Testis (tissue), 2 donors: Measurements from ENCODE around the gene IGFALS.

ENCODE experiments used
- POLR2A ChIP-seq: fragments of 450-650 bp; IDR thresholded peaks from one replicate; pipeline ENCODE4 v1.6.1; 2017; ENCODE audit warnings: antibody characterized with exemption, mild to moderate bottlenecking, moderate library complexity
- TF ChIP-seq, protein P1 (sequence below), 3 experiments: fragments of 450-650 bp in 2 of 3; fragments of 200-600 bp in 1 of 3; sonication (generic) in 1 of 3; IDR thresholded peaks; one replicate each; pipeline ENCODE4 v1.5.1; 2016 to 2019; ENCODE audit warnings: antibody characterized with exemption in 3 of 3, mild to moderate bottlenecking in 2 of 3, moderate library complexity in 1 of 3

DNA sequence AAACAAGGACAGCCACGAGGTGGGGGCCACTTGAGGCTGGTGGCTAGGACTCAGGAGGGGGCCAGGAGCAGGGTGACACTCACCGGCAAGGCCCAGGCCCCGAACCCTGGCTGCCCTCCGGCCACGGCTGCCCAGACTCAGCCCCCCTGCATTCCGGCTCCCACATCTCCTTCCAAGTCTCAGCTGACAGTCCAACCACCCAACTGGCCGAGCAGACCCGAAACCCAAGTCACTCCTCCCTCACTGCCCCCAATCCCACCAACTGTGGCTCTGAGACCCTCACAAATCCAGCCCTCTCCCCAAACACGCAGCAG is 23.7 kb upstream of the IGFALS start:
- TF ChIP-seq, protein P1, sequence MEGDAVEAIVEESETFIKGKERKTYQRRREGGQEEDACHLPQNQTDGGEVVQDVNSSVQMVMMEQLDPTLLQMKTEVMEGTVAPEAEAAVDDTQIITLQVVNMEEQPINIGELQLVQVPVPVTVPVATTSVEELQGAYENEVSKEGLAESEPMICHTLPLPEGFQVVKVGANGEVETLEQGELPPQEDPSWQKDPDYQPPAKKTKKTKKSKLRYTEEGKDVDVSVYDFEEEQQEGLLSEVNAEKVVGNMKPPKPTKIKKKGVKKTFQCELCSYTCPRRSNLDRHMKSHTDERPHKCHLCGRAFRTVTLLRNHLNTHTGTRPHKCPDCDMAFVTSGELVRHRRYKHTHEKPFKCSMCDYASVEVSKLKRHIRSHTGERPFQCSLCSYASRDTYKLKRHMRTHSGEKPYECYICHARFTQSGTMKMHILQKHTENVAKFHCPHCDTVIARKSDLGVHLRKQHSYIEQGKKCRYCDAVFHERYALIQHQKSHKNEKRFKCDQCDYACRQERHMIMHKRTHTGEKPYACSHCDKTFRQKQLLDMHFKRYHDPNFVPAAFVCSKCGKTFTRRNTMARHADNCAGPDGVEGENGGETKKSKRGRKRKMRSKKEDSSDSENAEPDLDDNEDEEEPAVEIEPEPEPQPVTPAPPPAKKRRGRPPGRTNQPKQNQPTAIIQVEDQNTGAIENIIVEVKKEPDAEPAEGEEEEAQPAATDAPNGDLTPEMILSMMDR (IDR thresholded peaks at IDR 0.05): no peak
- TF ChIP-seq POLR2A: no peak
